ENCODE measurements around the gene TARS2. TPM values are rescaled to one million over a fixed set of nuclear protein-coding genes. Genes with fewer than 3 reads are reported as not detected.

The TARS2 gene
- total RNA-seq, 1 donor from 2014 or later, result 20.3 TPM

GRCh38 chr1:150555971-150556865 is 69.0 kb downstream of the TARS2 start:
- ATAC-seq, result no peak

- ATAC-seq, result no peak
These were observed 69.9 kb downstream of the TARS2 start for GRCh38 chr1:150557065-150557600.

Other genes starting within 250 kb of the TARS2 start
- gene CA14, start 229.6 kb upstream of the TARS2 start, total RNA-seq, result 0.28 TPM
- 113 TPM for gene APH1A, start 218.4 kb upstream of the TARS2 start, total RNA-seq
- 4.5 TPM for gene C1orf54, start 214.6 kb upstream of the TARS2 start, total RNA-seq
- 3.1 TPM for gene CIART, start 204.9 kb upstream of the TARS2 start, total RNA-seq
- 64.9 TPM for gene MRPS21, start 193.6 kb upstream of the TARS2 start, total RNA-seq
- 21.5 TPM for gene PRPF3, start 165.9 kb upstream of the TARS2 start, total RNA-seq
- gene RPRD2, start 123.3 kb upstream of the TARS2 start, total RNA-seq, result 17.9 TPM
- gene ECM1, start 20.7 kb downstream of the TARS2 start, total RNA-seq, result 438 TPM
- gene FALEC, start 28.3 kb downstream of the TARS2 start, total RNA-seq, result 1.6 TPM
- 42.9 TPM for gene ADAMTSL4, start 62.0 kb downstream of the TARS2 start, total RNA-seq
- gene MCL1, start 92.2 kb downstream of the TARS2 start, total RNA-seq, result 169 TPM
- gene ENSA, start 142.2 kb downstream of the TARS2 start, total RNA-seq, result 329 TPM
- 30.2 TPM for gene GOLPH3L, start 209.7 kb downstream of the TARS2 start, total RNA-seq
- gene HORMAD1, start 233.5 kb downstream of the TARS2 start, total RNA-seq, result 11.1 TPM